ENCODE results near the gene ITGB7.

ITGB7 gene

GRCh38 chr12:53145383-53146260 lies 61.4 kb downstream of the ITGB7 start:
- no peak for TF ChIP-seq REST (IDR thresholded peaks at IDR 0.05; ENCODE audit: insufficient read depth in 1 of 2, low read depth in 2 of 2, low read length in 2 of 2)
- no peak for TF ChIP-seq POLR2AphosphoS5 (IDR thresholded peaks at IDR 0.05; ENCODE audit: low read depth, low read length)
- TF ChIP-seq TAF1 (IDR thresholded peaks at IDR 0.05; ENCODE audit: borderline replicate concordance, insufficient read depth, low read length) = no peak
- TF ChIP-seq FOXP2 (optimal IDR thresholded peaks at IDR 0.05; ENCODE audit: borderline replicate concordance, extremely low read depth, extremely low read length, insufficient read depth) = no peak

- no peak for TF ChIP-seq TAF1 (IDR thresholded peaks at IDR 0.05; ENCODE audit: borderline replicate concordance, insufficient read depth, low read length)
- no peak for TF ChIP-seq FOXP2 (optimal IDR thresholded peaks at IDR 0.05; ENCODE audit: borderline replicate concordance, extremely low read depth, extremely low read length, insufficient read depth)
- TF ChIP-seq SIN3A (IDR thresholded peaks at IDR 0.05; ENCODE audit: borderline replicate concordance, insufficient read depth, low read length) = no peak
- no peak for TF ChIP-seq POLR2AphosphoS5 (IDR thresholded peaks at IDR 0.05; ENCODE audit: low read depth, low read length)
- TF ChIP-seq REST (IDR thresholded peaks at IDR 0.05; ENCODE audit: insufficient read depth in 1 of 2, low read depth in 2 of 2, low read length in 2 of 2) = no peak
Observed at GRCh38 chr12:53143355-53143754, 63.7 kb downstream of the ITGB7 start.

Data from PFSK-1 (cell line).